HG02763 (cell line): Measurements from ENCODE around the gene ABCC11.
"Not testable (repeated sequence)": the region's sequence is repeated elsewhere in the genome, so short reads cannot be mapped to it uniquely, and the experiment has no call there.

Experiments used
- ATAC-seq: cut with Tn5 transposase; IDR thresholded peaks from one replicate; pipeline ENCODE4 v1.9.1; 2021; ENCODE audit warnings: mild to moderate bottlenecking, moderate library complexity; ENCODE audit not compliant: unreplicated experiment

The ABCC11 gene

DNA sequence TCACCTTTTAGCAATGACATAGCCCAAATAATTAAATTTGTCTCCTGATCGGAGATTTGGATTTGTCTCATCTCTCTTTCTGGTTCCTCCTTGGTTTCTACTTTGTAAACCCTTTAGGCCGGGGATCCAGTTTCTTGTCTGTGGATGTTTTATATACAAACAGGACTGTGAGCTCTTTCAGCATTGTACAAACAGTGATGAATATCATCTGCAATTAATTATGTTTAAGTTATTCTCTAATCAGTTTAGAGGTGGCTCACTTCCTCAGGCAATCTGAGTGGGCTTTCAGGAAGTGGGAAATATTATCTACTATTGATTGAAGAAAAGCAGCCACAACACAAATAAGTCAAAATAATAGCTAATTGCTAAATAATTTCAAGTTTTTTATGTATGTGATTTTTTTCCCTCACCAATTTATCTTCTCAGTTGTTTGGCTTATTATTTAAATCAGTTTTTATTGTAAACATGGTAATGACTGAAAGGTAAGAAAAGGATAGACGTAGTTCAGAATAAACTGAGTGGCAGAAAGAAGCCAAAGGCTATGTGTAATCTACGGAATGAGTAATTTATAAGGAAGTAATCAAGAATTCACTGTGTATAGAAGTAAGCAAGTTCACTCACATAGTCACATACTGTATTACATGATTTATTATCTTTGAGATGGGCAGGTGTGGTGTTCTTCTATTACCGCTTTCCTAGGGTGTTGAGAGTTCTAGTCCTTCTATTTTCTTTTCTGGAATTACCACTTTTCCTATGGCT is 3.4 kb upstream of the ABCC11 start:
- no peak for ATAC-seq

DNA sequence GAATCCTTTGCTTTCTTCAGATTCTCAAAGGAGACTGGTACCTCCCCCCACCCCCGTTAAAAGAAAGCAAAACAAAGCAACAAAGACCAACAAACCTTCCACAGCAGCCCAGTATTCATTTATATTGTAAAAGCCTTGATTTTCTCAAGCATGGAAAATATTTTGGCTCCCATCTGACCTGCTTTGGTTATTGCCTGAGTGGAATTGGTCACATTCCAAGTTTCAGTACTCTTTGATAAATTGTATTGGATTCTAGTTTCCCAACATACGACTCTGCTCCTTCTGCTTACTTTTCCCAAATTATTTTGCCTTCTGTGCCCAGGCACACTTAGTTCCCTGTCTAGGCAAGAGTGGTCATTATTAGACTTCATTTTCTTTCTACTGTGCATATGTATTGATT is 1.3 kb downstream of the ABCC11 start:
- no peak for ATAC-seq

DNA sequence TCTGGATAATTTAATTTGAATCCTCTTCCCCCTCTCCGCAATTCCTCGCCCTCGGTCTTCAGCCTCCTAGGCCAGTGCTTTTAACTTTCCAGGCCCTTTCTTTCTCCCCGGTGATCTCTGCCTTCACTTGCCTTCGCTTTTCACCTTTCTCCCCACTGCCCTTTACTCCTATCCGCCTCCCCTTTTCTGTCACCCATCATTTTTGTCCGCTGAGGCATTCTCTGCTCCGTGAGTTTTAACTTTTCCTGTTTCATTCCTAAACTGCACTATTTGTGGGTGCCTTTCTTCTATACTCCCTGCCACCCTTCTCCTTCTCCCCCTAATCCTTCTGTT is 2.5 kb downstream of the ABCC11 start:
- ATAC-seq, result no peak

DNA sequence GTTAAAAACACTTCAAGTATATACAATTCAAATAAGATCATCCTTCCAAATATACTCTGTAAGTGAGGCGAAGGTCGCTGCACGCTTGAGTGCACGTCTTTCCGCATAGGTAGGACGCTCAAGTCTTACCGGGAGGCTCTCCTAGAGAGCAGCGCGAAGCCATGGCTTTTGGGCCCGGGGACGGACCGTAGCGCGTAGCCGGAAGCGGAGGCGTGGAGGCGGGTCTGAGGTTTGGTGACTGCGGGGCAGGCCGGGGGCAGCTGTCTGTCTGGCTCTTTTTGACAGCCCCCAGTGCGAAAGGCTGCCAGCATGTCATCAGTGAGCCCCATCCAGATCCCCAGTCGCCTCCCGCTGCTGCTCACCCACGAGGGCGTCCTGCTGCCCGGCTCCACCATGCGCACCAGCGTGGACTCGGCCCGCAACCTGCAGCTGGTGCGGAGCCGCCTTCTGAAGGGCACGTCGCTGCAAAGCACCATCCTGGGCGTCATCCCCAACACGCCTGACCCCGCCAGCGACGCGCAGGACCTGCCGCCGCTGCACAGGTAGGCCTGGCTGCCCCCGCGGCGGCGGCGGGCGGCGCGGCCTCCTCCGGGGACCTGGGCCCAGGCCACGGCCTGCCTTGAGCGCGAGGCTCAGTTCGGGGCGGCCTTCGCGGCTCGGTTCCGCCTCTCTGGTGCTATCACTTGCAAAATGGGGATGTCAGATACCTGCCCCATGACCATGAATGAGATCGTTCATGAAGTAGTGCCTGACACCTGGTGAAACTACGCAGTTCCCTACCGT is 3.1 kb downstream of the ABCC11 start, which contains the start of gene LONP2:
LONP2 (plus strand) TSS at position 221 of the 783 bp plus-strand sequence; CDS start at position 310, 89 bp downstream.
- peak; percentile 96 for ATAC-seq

DNA sequence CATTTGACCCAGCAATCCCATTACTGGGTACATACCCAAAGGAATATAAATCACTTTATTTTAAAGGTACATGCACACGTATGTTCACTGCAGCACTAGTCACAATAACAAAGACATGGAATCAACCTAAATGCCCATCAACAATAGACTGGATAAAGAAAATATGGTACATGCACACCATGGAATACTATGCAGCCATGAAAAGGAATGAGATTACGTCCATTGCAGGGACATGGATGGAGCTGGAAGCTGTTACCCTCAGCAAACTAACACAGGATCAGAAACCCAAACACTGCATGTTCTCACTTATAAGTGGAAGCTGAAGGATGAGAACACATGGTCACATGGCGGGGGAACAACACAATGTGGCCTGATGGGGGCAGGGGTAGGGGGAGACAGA is 7.2 kb downstream of the ABCC11 start:
- ATAC-seq, result not testable (repeated sequence)

DNA sequence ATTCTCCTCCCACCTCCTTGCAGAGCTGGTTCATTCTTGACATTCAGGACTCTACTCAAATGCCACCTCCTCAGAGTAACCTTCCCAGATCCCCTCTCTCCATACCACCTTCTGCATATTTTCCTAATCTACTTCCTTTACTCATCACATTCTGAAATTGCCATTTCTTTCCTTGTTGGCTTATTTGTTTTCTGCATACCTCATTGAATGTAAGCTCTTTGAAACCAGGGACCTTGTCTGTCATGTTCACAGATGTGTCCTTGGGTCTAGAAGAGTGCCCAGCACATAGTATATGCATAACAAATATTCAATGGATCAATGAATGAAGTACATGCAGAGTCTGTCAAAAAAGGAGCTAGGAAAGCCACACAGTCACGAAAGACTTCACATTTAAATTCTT is 11.1 kb downstream of the ABCC11 start:
- ATAC-seq, result no peak

DNA sequence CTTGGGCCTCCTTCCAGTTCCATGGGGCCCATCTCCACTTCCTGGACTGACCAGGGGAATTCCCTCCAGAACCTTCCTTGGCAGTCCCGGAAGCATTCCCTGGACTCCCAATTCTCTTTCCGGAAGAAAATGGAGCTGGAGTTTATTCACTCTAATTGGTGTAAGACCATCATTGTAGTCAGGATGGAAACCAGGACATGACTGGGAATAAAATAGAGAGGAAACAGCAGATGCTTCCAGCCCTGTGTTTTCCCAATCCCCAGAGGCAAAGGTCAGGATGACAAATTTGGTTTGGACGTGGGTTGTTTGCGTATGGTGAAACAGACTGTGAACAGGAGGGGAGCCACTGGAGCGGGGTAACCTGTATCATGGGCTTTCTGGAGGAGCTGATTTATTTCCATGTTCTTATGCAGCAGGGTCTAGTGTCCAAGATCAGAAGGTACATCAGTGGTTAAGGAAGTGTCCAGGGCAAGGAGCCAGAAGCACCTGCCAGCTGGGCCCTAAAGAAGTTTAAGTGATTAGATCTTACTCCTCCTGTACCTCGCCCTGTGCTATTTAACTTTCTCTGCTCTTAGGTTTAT is 11.7 kb downstream of the ABCC11 start:
- ATAC-seq, result no peak

DNA sequence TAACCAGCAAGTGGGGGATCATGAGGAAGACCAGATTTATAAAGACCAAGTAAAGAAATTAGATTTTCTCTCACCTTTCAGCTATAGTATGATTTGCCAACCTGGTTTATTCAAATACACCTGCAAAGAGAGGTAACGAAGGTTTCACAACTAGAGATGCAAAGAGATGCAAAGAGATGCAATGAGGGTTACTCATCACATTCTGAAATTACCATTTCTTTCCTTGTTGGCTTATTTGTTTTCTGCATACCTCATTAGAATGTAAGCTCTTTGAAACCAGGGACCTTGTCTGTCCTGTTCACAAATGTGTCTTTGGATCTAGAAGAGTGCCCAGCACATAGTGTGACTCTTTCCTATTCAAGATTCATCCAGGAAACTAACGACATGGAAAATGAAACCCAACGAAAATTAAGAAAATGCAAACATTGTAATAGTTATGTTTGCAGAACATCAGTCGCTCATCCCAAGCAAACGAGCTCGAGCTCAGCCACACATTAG is 12.2 kb downstream of the ABCC11 start:
- no peak for ATAC-seq

DNA sequence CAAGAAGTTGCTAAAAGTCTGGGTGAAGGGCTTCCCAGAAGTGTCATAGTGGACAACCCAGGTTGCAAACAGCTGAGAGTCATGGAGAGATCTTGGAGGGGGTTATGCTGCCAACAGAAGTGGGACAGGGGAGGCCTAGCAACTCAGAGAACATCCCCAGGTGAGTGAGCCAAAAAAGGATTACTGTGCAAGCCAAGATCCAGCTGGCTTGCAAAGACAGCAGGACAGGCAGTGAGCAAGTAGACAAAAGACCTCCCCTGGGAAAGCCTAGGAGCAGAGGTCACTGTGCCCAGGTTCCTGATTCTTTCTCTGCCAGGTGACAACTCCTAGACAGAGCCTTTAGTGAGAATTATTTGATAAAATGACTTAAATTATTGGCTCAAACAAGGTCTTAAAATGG is 12.7 kb downstream of the ABCC11 start:
- ATAC-seq, result no peak

DNA sequence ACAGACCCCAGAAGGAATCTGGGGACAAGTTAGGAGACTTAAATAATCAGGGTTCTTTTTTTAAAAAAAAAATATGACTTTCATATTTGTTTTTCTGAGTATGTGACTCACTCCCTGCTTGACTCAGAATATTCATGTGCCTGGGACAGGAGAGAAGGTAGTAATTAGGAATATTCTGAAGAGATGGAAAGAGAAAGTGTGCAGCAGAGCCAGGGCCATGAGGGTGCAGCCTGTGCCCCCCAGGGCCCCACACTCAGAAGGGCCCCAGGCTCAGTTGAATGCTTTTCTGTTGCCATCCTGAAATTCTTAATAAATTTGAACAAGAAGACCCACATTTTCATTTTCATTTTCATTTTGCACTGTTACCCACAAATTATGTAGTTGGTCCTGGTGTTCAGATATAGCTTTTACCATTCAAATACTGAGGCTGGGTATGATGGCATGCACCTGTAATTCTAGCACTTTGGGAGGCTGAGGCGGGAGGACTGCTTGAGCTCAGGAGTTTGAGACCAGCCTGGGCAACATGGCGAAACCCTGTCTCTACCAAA is 14.8 kb downstream of the ABCC11 start:
- no peak for ATAC-seq

DNA sequence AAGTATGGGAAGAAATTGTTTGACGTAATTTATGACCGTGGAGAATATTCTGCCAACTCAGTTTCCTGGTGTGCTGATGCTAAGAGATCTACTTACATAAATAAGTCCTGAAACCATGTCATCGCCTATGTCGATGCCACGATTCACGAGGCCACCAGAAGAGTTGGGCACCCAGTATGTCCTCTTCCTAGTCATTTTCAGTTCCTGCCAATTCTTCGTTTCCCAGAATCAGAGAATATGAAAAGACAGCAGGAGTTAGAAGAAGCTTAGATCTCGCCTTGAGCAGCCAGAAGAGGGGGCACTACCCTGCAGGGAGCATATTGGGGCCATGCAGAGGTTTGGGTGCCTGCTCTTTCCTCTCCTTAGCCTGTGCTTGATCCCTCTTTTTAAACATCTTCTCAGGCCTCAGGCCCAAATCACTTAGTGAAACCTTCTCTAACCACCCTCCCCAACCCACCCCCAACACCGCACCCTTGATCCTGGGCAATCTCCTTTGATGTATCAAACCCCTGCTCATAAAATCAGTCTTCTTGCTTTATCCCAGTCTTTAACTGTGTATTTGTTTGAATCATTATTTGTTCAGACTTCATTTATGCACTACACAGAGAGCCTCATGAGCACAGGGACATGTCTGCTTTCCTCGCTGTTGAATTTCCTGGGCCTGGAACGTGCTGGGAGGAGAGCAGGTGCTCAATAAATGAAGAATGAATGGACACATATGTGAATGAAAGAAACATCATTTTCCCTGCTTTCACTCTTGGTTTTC is 15.4 kb downstream of the ABCC11 start:
- peak; percentile 63 for ATAC-seq

DNA sequence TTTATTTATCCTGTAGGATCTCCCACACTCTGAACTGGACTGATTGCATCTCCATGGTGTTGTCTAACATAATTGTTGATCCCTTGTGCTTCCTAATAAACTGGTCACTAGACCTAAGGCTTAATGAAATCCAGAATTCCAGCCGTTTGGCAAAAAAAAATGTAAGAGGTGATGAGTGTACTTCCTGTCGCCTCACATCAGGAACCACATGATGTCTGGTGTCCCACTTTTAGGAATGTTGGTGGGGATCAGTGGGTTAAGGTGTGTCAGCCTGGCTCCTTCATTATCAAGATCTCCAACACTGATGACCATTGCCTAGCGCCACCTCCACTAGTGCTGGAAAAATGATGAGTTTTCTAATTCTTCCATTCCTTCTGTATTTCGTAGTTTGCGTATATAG is 21.9 kb downstream of the ABCC11 start:
- ATAC-seq, result no peak

DNA sequence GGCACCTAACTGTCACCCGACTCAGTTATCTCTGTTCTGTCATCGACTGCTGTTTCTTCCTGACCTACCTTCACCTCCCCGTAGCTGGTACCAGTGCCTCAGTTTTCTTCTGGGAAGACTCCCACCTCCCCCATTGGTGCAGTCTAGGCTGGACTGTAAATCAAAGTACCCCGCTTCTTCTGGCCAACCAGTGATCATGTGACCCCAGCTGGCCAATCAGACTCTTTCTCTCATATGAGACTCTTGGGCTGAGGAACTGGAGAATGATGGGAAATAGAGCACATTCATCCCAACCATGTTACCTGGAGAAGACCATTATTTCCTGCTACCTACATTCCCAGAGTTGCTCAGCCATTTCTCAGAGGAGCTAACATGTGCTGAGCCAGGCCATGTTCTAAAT is 23.8 kb downstream of the ABCC11 start:
- ATAC-seq, result no peak

DNA sequence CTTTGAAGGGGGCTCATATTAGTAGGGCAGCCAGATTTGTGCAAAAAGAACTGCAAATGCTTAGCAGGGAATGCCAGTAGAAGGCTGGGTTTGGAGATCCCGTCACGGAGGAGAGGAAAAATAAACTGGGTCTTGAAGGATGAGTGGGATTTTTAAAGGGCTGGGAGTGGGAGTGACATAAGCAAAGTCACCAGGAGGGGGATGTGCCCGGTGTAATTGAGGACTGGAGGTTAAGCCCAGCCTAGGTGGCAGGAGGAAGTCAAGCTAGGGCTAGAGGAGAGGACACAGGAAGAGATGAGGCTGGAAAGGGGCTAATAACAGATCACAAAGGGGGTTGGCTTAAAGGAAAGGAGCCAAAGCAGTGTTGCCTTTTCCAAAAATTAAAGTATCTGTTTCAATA is 26.4 kb downstream of the ABCC11 start:
- ATAC-seq, result no peak

DNA sequence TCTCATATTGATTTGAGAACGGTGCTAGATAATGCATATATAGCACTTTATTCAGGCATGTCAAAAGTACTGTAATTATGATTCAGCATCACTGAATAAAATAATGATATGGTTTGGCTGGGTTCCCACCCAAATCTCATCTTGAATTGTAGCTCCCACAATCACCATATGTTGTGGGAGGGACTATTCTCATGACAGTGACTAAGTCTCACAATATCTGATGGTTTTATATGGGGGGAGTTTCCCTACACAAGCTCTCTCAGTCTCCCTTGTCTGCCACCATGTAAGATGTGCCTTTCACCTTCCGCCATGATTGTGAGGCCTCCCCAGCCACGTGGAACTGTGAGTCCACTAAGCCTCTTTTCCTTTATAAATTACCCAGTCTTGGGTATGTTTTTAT is 28.9 kb downstream of the ABCC11 start:
- no peak for ATAC-seq

DNA sequence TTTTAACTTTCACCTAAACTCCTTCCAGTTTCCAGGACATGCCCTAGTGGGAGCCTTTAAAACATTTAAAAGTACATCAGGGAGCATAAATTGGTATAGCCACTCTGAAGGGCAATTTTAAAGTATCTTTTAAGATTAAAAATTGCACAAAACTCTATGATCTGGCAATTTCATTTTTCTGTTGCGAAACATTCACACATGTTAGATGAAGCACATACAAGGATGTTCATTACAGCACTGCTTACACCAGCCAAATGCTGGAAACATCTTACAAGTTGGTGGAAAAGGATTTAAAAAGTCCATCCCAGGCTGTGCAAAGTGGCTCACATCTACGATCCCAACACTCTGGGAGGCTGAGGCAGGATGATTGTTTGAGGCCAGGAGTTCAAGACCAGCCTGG is 29.6 kb downstream of the ABCC11 start:
- no peak for ATAC-seq

DNA sequence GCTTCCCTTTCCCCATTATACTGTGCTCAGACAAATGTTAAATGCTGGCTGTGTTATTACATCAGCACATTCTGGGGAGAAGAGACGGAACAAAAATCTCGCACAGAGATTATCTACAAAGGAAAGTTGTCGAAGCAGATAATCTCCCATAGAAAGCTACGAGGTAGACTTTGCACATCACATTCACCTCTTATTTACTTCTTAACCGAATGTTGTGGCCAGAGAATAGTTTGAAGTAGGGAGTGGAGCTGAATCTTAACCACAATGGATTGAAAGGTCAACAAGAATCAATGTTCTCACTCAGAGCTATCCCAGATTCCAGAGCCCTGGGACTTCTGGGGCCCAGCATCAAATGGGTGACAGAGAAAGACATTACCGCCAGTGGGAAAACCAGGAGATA is 31.6 kb downstream of the ABCC11 start:
- no peak for ATAC-seq

DNA sequence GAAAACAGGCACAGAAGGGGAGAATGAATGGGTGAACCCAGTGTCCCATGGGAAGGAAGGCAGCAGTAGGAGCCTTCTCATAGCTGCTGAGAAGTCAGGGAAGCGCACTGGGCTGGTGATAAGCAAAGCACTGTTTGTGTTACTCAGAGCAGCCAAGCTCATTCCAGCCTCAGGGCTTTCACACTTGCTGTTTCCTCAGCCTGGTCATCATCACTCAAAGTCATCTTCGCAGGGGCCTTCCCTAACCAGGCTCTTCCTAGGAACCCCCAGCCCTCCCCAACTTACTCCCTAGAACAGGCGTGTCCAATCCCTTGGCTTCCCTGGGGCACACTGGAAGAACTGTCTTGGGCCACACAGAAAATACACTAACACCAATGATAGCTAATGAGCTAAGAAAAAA is 35.3 kb downstream of the ABCC11 start:
- ATAC-seq, result no peak

DNA sequence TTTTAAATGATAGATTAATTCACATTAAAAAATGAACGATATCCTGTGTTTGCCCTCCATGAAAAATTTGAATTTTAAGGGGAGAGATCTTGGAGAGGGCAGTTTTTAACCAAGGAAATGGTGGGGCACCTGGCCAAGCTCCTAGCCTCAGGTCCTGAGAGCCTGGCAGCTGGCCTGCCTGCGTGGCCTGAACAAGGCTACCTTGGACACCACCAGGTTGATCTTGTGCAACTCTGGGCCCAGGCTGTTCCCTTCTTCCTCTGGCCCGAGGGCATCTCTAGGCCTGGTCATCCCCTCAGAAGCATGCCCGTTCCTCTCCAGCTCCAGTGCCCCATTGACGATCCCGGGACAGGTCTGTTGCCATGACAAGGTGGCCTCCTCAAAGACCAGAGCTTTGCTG is 36.6 kb downstream of the ABCC11 start:
- ATAC-seq, result no peak

DNA sequence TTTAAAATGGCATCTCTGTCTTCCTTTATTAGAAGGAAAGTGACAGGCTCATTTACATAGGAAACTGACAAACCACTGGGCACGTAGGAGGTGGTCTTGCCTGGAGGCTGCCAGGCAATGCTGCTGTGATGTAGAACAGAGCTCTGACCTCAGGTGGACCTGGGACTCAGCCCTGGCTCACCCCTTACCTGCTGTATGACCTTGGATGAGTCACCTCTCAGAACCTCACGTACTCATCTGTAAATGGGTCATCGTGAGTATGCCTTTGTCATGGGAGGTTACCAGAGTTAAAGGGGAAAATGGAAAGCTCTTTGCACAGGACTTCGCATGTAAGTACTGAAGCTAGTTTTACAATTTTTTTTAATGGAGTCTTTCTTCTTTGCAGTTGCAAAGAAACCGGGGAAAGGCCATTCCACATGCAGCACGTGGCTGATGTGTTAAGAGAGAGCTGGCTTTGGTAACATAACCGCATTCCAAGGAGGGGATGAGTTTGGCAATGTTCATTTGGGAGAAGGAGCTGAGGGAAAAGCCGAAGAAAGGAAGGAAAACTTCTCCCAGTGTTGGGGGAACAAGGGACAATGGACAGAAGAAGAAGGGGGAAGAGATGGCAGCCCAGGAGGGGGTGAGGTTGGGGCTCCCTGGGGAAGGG is 40.6 kb downstream of the ABCC11 start:
- no peak for ATAC-seq

DNA sequence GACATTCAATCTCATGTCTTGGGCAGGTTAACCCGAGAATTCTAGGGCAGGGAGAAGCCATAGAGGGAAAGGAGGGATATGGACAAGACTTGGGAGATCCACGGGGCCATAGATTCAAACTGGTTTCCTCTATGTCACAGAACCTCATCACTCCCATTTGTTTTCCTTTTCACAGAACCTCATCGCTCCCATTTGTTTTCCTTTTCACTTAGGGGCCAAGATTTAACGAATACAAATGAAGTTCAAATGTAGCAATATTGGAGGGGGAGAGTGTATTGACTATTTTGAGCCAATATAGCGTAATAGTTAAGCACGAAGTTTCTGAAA is 42.6 kb downstream of the ABCC11 start:
- no peak for ATAC-seq
